T-helper 2 cell treated with Interferon-gamma antibody and Interleukin-4, amounts not matched to agents 5 μg/mL and 100 μg/mL, for 36 hours (primary cell): ENCODE results near the gene APC2.
A peak's percentile ranks its signal among the peaks of the same experiment; 100 is the strongest.

ENCODE experiments used
- DNase-seq: peaks from one replicate; pipeline ENCODE4 v3.0.0; 2021; ENCODE audit warnings: low spot score
- H3K27ac Mint-ChIP-seq: one replicate; pipeline ENCODE4 v1.8.0; 2021; ENCODE audit warnings: mild to moderate bottlenecking, mixed read lengths
- H3K27me3 Mint-ChIP-seq: one replicate; pipeline ENCODE4 v1.8.0; 2021; ENCODE audit warnings: low read depth, mixed read lengths
- H3K36me3 Mint-ChIP-seq: one replicate; pipeline ENCODE4 v1.8.0; 2021; ENCODE audit warnings: low read depth, mixed read lengths
- H3K4me1 Mint-ChIP-seq: one replicate; pipeline ENCODE4 v1.8.0; 2021; ENCODE audit warnings: low read depth, mixed read lengths
- H3K4me3 Mint-ChIP-seq: one replicate; pipeline ENCODE4 v1.8.0; 2022; ENCODE audit warnings: mild to moderate bottlenecking, moderate library complexity, mixed read lengths
- H3K9me3 Mint-ChIP-seq: one replicate; pipeline ENCODE4 v1.8.0; 2021; ENCODE audit warnings: mixed read lengths

APC2 gene

GRCh38 chr19:1468274-1468820 lies 18.4 kb downstream of the APC2 start:
- Mint-ChIP-seq H3K36me3 (no peaks in the 10 kb centered on the region), H3K9me3 (no peaks in the 10 kb centered on the region), H3K4me3 (peak overlapping the region; percentile 24), H3K27ac (no peak overlapping the region), H3K27me3 (peaks cover 15% of the 10 kb centered on the region), H3K4me1 (no peaks in the 10 kb centered on the region)
- no peak for DNase-seq

GRCh38 chr19:1468821-1469254 lies 18.9 kb downstream of the APC2 start:
- DNase-seq: peak; percentile 34
- Mint-ChIP-seq H3K27me3 (peaks cover 15% of the 10 kb centered on the region), H3K36me3 (no peaks in the 10 kb centered on the region), H3K4me1 (no peaks in the 10 kb centered on the region), H3K27ac (no peak overlapping the region), H3K4me3 (no peak overlapping the region), H3K9me3 (no peaks in the 10 kb centered on the region)

- Mint-ChIP-seq H3K27ac (no peak overlapping the region), H3K27me3 (peaks cover 15% of the 10 kb centered on the region)
- no peak for DNase-seq
Observed at GRCh38 chr19:1469255-1470054, 19.5 kb downstream of the APC2 start.

GRCh38 chr19:1470055-1470304 lies 20.1 kb downstream of the APC2 start:
- DNase-seq: no peak
- Mint-ChIP-seq H3K27me3 (peaks cover 15% of the 10 kb centered on the region), H3K9me3 (no peaks in the 10 kb centered on the region), H3K4me3 (peak overlapping the region; percentile 69), H3K4me1 (no peaks in the 10 kb centered on the region), H3K27ac (peak overlapping the region; percentile 71), H3K36me3 (no peaks in the 10 kb centered on the region)

More at GRCh38 chr19:1469255-1470054, 19.5 kb downstream of the APC2 start:
- no peak overlapping the region for H3K4me3 Mint-ChIP-seq
- H3K9me3 Mint-ChIP-seq: no peaks in the 10 kb centered on the region
- no peaks in the 10 kb centered on the region for H3K36me3 Mint-ChIP-seq
- H3K4me1 Mint-ChIP-seq: no peaks in the 10 kb centered on the region

- peak; percentile 56 for DNase-seq
- Mint-ChIP-seq H3K27me3 (peaks cover 15% of the 10 kb centered on the region), H3K36me3 (no peaks in the 10 kb centered on the region), H3K27ac (no peak overlapping the region), H3K9me3 (no peaks in the 10 kb centered on the region), H3K4me1 (no peaks in the 10 kb centered on the region), H3K4me3 (peak overlapping the region; percentile 69)
Observed at GRCh38 chr19:1470305-1471009, 20.5 kb downstream of the APC2 start.

- Mint-ChIP-seq H3K27me3 (peaks cover 15% of the 10 kb centered on the region), H3K4me3 (peak overlapping the region; percentile 40), H3K9me3 (no peaks in the 10 kb centered on the region), H3K36me3 (no peaks in the 10 kb centered on the region), H3K4me1 (no peaks in the 10 kb centered on the region), H3K27ac (no peak overlapping the region)
- no peak for DNase-seq
Observed at GRCh38 chr19:1471010-1471514, 21.1 kb downstream of the APC2 start.

GRCh38 chr19:1471515-1472160 lies 21.7 kb downstream of the APC2 start:
- H3K27ac Mint-ChIP-seq: no peak overlapping the region
- H3K36me3 Mint-ChIP-seq: no peaks in the 10 kb centered on the region
- H3K9me3 Mint-ChIP-seq: no peaks in the 10 kb centered on the region
- H3K27me3 Mint-ChIP-seq: peaks cover 15% of the 10 kb centered on the region
- H3K4me3 Mint-ChIP-seq: no peak overlapping the region
- DNase-seq: no peak
- no peaks in the 10 kb centered on the region for H3K4me1 Mint-ChIP-seq

- Mint-ChIP-seq H3K36me3 (peaks cover 4% of the 10 kb centered on the region), H3K27ac (no peak overlapping the region), H3K4me1 (peaks cover 4% of the 10 kb centered on the region), H3K4me3 (peak overlapping the region; percentile 36), H3K27me3 (peaks cover 15% of the 10 kb centered on the region), H3K9me3 (no peaks in the 10 kb centered on the region)
- no peak for DNase-seq
Observed at GRCh38 chr19:1472231-1473084, 22.5 kb downstream of the APC2 start.

GRCh38 chr19:1473085-1473851 lies 23.3 kb downstream of the APC2 start:
- Mint-ChIP-seq H3K4me1 (peaks cover 4% of the 10 kb centered on the region), H3K9me3 (no peaks in the 10 kb centered on the region), H3K27me3 (peaks cover 15% of the 10 kb centered on the region), H3K27ac (peak overlapping the region; percentile 12), H3K36me3 (peaks cover 5% of the 10 kb centered on the region), H3K4me3 (peak overlapping the region; percentile 24)
- DNase-seq: no peak

GRCh38 chr19:1474011-1474764 lies 24.3 kb downstream of the APC2 start:
- Mint-ChIP-seq H3K9me3 (no peaks in the 10 kb centered on the region), H3K4me1 (peaks cover 7% of the 10 kb centered on the region), H3K27ac (no peak overlapping the region), H3K27me3 (peaks cover 15% of the 10 kb centered on the region), H3K4me3 (no peak overlapping the region), H3K36me3 (peaks cover 6% of the 10 kb centered on the region)
- no peak for DNase-seq

GRCh38 chr19:1474765-1475351 lies 24.9 kb downstream of the APC2 start:
- H3K4me3 Mint-ChIP-seq: no peak overlapping the region
- no peaks in the 10 kb centered on the region for H3K9me3 Mint-ChIP-seq
- peaks cover 6% of the 10 kb centered on the region for H3K36me3 Mint-ChIP-seq
- DNase-seq: no peak
- peaks cover 15% of the 10 kb centered on the region for H3K27me3 Mint-ChIP-seq
- H3K4me1 Mint-ChIP-seq: peaks cover 8% of the 10 kb centered on the region
- no peak overlapping the region for H3K27ac Mint-ChIP-seq
